ENCODE data around the gene SYT15.

The SYT15 gene

DNA sequence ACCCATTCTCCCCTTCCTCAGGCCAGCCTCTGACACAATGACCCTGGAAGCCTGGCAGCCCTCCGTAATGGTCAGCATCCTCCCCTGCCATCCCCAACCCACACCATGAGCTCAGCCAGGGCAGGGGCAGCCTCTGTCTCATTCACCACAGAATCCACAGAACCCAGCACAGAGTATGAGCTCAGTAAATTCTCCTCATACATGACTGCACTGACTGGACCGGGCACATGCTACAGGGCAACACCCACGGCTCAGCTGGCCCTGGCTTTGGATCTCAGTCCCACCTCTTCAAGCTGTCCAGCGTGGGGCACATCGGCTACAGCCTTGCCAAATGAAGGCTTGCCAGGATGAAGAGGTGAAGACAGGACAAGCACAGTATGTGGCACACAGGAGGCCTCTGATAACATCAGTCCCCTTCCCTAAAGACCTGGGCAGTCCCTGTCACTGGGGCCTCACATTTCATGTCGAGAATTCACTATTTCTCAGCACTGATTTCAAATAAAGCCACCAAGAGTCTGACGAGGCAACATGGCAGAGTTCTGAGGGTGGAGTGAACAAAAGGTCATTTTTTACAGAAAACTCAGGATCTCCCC, 30.3 kb upstream of the SYT15 start:
- Histone ChIP-seq H3K27me3 (ENCODE audit: control insufficient read depth, insufficient read depth, low read length) (no peaks in the 10 kb centered on the region), H3K36me3 (ENCODE audit: control insufficient read depth, insufficient read depth, low read length) (peaks cover 3% of the 10 kb centered on the region), H3K4me3 (ENCODE audit: low read length) (no peak overlapping the region), H3K4me1 (ENCODE audit: control insufficient read depth, insufficient read depth, low read length) (peaks cover 52% of the 10 kb centered on the region), H3K9ac (ENCODE audit: low read length) (no peak overlapping the region), H3K9me3 (ENCODE audit: control insufficient read depth, low read length) (no peaks in the 10 kb centered on the region)

DNA sequence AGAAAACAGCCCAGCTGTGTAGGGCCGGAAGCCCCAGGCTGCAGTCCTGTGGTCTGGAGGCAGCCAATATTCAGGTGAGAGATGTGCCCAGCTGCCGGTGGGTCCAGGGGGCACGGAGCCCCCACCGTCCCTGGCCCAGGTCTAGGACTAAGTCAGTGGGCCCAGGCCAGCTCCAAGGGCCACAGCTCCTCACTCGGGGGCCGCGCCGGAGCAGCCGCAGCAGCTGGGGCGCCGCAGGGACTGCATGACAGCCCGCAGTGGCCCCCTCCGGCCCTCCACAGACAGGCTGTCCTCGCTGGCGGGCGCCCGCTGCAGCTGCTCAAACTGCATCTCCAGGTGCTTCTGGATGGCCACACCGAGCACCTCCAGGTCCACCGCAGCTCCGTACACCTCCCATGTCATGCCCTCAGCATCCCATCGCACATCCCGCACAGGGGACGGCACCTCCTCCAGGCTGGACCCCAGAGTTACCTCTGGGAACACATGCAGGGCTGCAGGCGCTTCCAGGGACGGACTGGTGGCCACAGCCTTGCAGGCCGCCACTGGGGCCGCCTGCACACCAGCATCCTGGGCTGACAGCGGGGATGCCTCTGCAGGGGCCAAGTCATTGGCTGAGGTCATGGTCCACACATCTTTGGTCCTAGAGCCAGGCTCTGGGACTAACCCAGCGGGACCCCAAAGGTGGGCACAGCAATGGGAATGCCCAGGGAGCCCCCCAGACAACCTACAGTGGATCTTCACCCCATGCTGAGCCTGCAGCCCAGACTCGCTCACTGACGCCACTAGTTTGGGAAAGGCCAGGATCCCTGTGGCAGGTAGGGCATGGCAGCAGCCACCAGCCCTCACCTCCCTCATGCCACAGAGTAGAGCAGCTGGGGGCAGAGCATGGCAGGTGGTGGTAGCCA, 29.5 kb upstream of the SYT15 start:
- no peak overlapping the region for H3K9ac ChIP-seq (ENCODE audit: low read length)

DNA sequence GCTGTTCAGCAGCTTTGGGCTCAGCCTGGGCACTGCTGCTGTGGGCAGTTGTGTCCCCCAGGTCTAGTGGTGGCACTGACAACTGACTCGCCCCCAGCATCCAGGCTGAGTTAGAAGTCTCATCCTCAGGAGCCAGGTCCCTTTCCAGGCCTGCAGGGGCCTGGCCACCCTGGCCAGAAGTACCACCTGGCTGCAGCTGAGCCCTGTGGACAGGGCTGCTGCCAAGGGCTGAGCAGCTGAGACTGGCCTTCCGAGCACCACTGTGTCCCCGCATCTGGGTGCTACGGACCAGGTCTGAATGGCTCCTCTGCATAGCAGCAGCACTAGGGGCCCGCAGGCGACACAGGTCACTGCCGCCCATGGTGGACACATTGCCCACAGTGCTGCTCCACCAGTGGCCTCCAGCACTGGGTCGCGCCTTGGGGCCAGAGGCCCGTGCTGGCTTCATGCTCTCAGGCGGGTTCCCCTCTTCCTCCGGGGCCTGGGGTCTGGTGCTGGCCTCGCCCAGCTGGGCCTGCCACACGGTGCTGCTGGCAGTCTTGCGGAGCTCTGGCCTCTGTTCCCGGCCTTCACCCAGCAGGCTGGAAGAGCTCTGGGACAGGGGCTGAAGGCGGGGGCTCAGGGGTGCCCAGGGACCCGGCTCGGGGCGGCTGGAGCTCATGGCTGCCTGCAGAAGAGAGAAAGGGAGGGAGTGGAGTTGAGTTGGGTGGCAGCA, 28.7 kb upstream of the SYT15 start:
- no peaks in the 10 kb centered on the region for H3K9me3 ChIP-seq (ENCODE audit: control insufficient read depth, low read length)
- H3K27me3 ChIP-seq (ENCODE audit: control insufficient read depth, insufficient read depth, low read length), result peaks cover under 1% of the 10 kb centered on the region
- peaks cover 45% of the 10 kb centered on the region for H3K4me1 ChIP-seq (ENCODE audit: control insufficient read depth, insufficient read depth, low read length)
- H3K9ac ChIP-seq (ENCODE audit: low read length), result no peak overlapping the region
- no peak overlapping the region for H3K4me3 ChIP-seq (ENCODE audit: low read length)
- peaks cover 3% of the 10 kb centered on the region for H3K36me3 ChIP-seq (ENCODE audit: control insufficient read depth, insufficient read depth, low read length)

More for the DNA sequence above, 29.5 kb upstream of the SYT15 start:
- Histone ChIP-seq H3K4me1 (ENCODE audit: control insufficient read depth, insufficient read depth, low read length) (peaks cover 52% of the 10 kb centered on the region), H3K9me3 (ENCODE audit: control insufficient read depth, low read length) (no peaks in the 10 kb centered on the region), H3K4me3 (ENCODE audit: low read length) (no peak overlapping the region), H3K36me3 (ENCODE audit: control insufficient read depth, insufficient read depth, low read length) (peaks cover 3% of the 10 kb centered on the region), H3K27me3 (ENCODE audit: control insufficient read depth, insufficient read depth, low read length) (no peaks in the 10 kb centered on the region)

DNA sequence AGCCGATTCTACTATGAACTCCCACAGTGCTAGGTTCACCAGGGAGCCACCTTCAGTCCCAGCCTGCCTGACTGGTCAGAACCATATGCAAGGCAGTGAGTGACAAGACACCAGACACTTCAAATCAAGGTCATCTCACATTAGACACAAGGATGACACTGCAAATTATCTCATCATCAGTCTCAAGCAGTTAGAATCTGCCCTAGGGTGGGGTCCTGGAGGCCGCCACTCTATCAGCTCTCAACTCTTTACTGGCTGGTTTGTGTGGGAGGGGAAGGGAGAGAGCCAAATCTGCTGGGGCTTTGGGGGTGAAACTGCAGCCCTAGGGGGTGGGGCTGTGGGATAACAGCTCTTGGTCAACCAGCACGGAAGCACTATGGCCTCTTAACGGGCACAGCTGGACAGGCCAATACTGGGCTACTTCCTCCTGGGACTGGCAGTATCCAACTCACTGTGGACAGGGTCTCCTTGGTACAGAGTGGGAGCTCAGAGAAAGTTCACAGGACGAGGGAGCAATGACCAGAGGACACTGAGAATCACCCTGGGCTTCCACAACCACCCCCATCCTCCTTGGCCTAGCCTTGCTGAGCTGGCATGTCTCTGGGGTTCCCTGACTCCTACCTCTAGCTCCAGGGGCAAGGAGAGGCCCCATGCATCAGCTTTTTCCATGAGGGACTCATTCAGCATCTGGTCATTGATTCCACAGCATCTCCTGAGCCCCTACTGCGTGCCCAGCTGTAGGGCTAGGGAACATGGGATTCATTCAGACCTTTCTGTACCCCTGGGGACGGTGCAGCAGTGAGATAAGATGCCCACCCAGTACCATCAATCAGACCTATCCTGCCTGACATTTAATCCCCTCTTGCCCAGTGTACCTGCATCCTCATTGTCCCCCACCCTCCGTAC, 27.9 kb upstream of the SYT15 start:
- H3K9ac ChIP-seq (ENCODE audit: low read length), result no peak overlapping the region
- peaks cover 9% of the 10 kb centered on the region for H3K27me3 ChIP-seq (ENCODE audit: control insufficient read depth, insufficient read depth, low read length)

DNA sequence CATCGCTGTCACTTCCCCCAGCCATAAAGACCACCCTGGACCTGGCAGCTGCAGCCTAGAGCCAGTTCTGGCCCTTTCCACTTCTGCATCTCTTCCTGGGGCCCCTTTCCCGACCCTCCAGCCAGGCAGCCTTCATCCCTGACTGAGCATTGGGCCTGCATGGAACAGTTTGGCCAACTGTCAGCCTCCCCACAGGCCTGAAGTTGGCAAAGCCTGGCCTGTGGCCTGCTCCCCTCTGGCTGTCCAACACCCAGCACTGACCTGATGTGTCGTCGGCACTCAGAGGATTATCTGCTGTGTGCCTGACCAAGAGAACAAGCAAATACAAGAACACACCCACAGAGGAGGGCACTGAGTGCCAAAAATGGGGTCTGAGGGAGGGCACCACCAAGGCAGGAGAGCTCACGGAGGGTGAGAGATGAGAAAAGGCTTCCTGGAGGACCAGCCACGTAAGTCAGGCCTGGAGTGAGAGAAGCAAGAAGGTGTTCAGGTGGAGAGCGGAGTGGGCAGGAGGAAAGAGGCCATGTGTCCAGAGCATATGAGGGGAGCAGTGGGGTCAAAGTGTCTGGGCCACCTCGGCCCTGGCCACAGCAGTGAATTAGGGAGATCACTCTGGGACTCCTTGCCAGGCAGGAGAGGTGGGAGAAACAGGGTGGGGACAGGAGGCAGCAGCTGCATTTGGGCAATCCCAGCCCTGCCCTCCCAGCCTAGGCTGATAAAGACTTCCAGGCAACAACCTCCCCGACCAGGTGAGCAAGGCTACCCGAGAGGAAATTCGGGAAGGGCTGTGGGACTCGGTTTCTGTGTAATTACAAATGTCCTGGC, 27.0 kb upstream of the SYT15 start:
- no peak overlapping the region for H3K4me3 ChIP-seq (ENCODE audit: low read length)
- no peaks in the 10 kb centered on the region for H3K9me3 ChIP-seq (ENCODE audit: control insufficient read depth, low read length)
- H3K9ac ChIP-seq (ENCODE audit: low read length), result no peak overlapping the region
- peaks cover 3% of the 10 kb centered on the region for H3K36me3 ChIP-seq (ENCODE audit: control insufficient read depth, insufficient read depth, low read length)
- H3K27me3 ChIP-seq (ENCODE audit: control insufficient read depth, insufficient read depth, low read length), result peaks cover 14% of the 10 kb centered on the region
- peaks cover 54% of the 10 kb centered on the region for H3K4me1 ChIP-seq (ENCODE audit: control insufficient read depth, insufficient read depth, low read length)

More for the DNA sequence above, 27.9 kb upstream of the SYT15 start:
- Histone ChIP-seq H3K4me1 (ENCODE audit: control insufficient read depth, insufficient read depth, low read length) (peaks cover 50% of the 10 kb centered on the region), H3K36me3 (ENCODE audit: control insufficient read depth, insufficient read depth, low read length) (peaks cover 3% of the 10 kb centered on the region), H3K4me3 (ENCODE audit: low read length) (no peak overlapping the region), H3K9me3 (ENCODE audit: control insufficient read depth, low read length) (no peaks in the 10 kb centered on the region)

DNA sequence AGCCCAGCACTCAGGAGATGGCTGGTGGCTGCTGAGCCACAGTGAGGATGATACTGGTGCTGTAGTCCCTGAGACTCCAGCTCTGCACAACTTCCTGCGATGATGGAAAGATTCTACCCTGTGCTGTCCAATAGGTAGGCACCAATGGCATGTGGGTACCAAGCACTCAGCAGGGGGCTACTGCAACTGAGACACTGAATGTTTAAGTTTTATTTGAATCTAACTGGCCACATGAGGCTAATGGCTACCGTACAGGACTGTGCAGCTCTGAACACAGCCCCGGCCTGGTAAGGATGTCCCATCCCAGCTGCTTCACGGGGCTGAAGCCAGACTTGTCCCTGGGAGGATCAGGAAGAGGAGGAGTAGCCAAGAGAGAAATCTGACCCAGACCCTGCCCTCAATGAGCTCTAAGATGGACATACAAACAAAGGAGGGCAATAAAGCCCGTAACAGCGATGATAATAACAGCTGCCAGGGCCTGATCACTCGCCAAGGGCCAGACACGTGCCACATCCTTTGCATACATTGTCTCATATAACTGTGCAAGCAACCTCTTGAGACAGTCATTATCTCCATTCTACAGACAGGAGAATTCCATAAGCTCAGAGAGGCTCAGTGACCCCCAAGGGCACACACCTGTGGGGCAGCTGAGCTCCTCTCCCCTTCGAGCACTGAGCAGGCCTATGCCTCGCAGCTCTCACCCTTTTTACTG, 26.2 kb upstream of the SYT15 start:
- Histone ChIP-seq H3K4me3 (ENCODE audit: low read length) (no peak overlapping the region), H3K9ac (ENCODE audit: low read length) (no peak overlapping the region), H3K36me3 (ENCODE audit: control insufficient read depth, insufficient read depth, low read length) (peaks cover 3% of the 10 kb centered on the region), H3K27me3 (ENCODE audit: control insufficient read depth, insufficient read depth, low read length) (peaks cover 22% of the 10 kb centered on the region), H3K4me1 (ENCODE audit: control insufficient read depth, insufficient read depth, low read length) (peaks cover 53% of the 10 kb centered on the region), H3K9me3 (ENCODE audit: control insufficient read depth, low read length) (no peaks in the 10 kb centered on the region)

DNA sequence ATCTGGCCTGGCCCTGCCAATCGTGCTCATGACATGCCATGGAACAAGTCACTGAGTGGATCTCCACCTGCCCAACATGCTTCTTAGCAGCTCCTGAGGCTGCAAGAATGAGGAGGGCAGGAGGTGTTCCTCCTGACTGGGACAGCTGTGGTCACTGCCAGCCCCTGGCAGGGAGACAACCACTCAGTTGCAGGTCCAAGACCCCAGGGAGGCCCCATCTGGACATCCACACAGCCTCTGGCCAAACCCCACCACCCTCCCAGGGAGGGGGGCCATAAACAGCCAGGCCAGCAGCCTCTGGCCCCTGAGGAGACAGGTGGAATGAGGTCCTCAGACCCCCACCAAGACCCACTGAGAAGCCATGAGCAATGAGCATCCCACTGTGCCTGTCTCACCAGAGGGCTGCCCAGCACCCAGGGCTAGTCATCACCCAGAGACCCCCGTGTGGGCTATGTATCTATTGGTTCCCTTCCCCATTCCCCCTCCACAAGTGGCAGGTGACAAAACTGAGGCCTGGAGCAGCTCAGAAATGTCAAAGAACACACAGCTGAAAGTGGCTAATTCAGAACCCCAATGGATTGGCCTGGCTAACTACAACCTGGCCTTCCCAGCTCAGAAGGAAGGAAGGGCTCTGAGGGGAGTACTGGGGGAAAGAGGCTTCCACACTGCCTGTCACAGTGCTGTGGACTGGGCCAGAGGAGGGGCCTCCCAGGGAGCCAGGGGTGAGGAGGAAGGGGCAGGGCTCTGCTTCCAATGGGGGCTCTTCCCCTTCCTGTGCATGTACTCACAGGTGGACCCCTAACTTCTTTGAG, 25.5 kb upstream of the SYT15 start:
- H3K4me3 ChIP-seq (ENCODE audit: low read length), result no peak overlapping the region
- H3K4me1 ChIP-seq (ENCODE audit: control insufficient read depth, insufficient read depth, low read length), result peaks cover 58% of the 10 kb centered on the region
- H3K36me3 ChIP-seq (ENCODE audit: control insufficient read depth, insufficient read depth, low read length), result peaks cover 3% of the 10 kb centered on the region
- no peaks in the 10 kb centered on the region for H3K9me3 ChIP-seq (ENCODE audit: control insufficient read depth, low read length)
- no peak overlapping the region for H3K9ac ChIP-seq (ENCODE audit: low read length)
- peaks cover 26% of the 10 kb centered on the region for H3K27me3 ChIP-seq (ENCODE audit: control insufficient read depth, insufficient read depth, low read length)

DNA sequence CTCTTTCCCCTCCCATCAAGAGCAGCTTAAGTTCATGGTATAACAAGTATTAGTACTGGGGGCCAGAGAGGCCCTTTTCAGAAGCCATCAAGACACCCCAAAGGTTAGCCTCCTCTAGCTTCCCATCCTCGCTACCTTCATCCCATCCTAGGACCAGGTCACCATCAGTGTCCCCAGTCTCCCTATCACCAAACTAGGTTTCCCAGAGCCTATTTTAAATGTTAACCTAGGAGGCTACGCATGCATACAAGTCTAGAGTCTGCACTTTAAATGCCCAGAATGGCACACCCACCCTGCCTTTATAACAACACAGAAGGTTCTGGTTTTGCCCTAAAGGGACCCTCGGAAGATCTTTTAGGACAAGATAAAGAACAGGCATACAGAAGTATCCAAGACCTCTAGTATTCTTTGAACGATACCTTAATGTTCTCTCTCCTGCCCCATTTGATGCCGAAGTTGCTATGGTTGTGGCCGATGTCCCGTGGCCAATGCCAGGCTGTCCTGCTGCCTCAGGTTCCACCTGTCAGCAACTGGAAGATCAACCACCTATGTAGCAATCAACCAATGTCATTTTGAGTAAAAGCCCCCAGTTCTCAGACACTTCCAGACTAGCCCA, 24.7 kb upstream of the SYT15 start:
- Histone ChIP-seq H3K36me3 (ENCODE audit: control insufficient read depth, insufficient read depth, low read length) (peaks cover 3% of the 10 kb centered on the region), H3K27me3 (ENCODE audit: control insufficient read depth, insufficient read depth, low read length) (peaks cover 33% of the 10 kb centered on the region), H3K9ac (ENCODE audit: low read length) (no peak overlapping the region), H3K4me3 (ENCODE audit: low read length) (no peak overlapping the region), H3K9me3 (ENCODE audit: control insufficient read depth, low read length) (no peaks in the 10 kb centered on the region), H3K4me1 (ENCODE audit: control insufficient read depth, insufficient read depth, low read length) (peaks cover 64% of the 10 kb centered on the region)

DNA sequence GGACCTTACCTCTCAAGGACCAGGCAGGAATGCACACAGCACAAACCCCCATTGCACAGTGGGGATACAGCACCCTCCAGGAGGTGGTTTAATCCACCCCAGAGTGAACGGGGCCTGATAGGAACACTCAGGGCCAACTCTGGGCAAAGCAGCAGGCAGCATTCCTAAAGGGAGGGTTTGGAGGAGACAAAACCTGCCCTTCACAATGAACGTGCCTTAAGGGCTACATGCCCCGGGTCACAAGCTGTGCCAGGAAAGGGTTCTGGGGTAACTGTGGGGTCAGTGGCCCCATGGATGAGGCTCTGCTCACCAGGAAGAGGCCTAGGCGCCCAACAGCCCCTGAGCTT, 23.6 kb upstream of the SYT15 start:
- peaks cover 33% of the 10 kb centered on the region for H3K27me3 ChIP-seq (ENCODE audit: control insufficient read depth, insufficient read depth, low read length)
- H3K9ac ChIP-seq (ENCODE audit: low read length), result peak overlapping the region; percentile 70
- peaks cover 3% of the 10 kb centered on the region for H3K36me3 ChIP-seq (ENCODE audit: control insufficient read depth, insufficient read depth, low read length)
- peaks cover 64% of the 10 kb centered on the region for H3K4me1 ChIP-seq (ENCODE audit: control insufficient read depth, insufficient read depth, low read length)
- H3K9me3 ChIP-seq (ENCODE audit: control insufficient read depth, low read length), result no peaks in the 10 kb centered on the region
- peak overlapping the region; percentile 37 for H3K4me3 ChIP-seq (ENCODE audit: low read length)

Measured in mucosa of stomach (tissue), 1 donor.